Brain pericyte (primary cell): ENCODE measurements around the gene TRIM67.
"Not testable (repeated sequence)": the region's sequence is repeated elsewhere in the genome, so short reads cannot be mapped to it uniquely, and the experiment has no call there.

ENCODE experiments used
- DNase-seq: peaks from one replicate; pipeline ENCODE4 v3.0.0-alpha.2; 2012; ENCODE audit warnings: low read depth, low spot score

The TRIM67 gene

GRCh38 chr1:231158141-231158540 is 3.7 kb upstream of the TRIM67 start:
- DNase-seq, result not testable (repeated sequence)

- no peak for DNase-seq
Measured at GRCh38 chr1:231159202-231159962, 2.5 kb upstream of the TRIM67 start.

GRCh38 chr1:231159963-231160761 is 1.7 kb upstream of the TRIM67 start:
- no peak for DNase-seq

GRCh38 chr1:231160895-231161666 is 777 bp upstream of the TRIM67 start:
- DNase-seq, result no peak

GRCh38 chr1:231162297-231162969 is 575 bp downstream of the TRIM67 start:
- DNase-seq, result no peak

GRCh38 chr1:231162970-231163829 is 1.3 kb downstream of the TRIM67 start:
- no peak for DNase-seq

- no peak for DNase-seq
Measured at GRCh38 chr1:231163830-231164427, 2.1 kb downstream of the TRIM67 start.

GRCh38 chr1:231165371-231165770 is 3.5 kb downstream of the TRIM67 start:
- DNase-seq, result no peak

GRCh38 chr1:231166398-231166797 is 4.5 kb downstream of the TRIM67 start:
- no peak for DNase-seq

- DNase-seq, result no peak
Measured at GRCh38 chr1:231170875-231171274, 9.0 kb downstream of the TRIM67 start.

- DNase-seq, result no peak
Measured at GRCh38 chr1:231171623-231172197, 9.9 kb downstream of the TRIM67 start.

- DNase-seq, result no peak
Measured at GRCh38 chr1:231172411-231172810, 10.6 kb downstream of the TRIM67 start.

- DNase-seq, result no peak
Measured at GRCh38 chr1:231176421-231176820, 14.6 kb downstream of the TRIM67 start.

- no peak for DNase-seq
Measured at GRCh38 chr1:231177226-231177625, 15.4 kb downstream of the TRIM67 start.

- DNase-seq, result no peak
Measured at GRCh38 chr1:231177936-231178335, 16.1 kb downstream of the TRIM67 start.

- DNase-seq, result no peak
Measured at GRCh38 chr1:231178970-231179369, 17.1 kb downstream of the TRIM67 start.

GRCh38 chr1:231180034-231180433 is 18.2 kb downstream of the TRIM67 start:
- no peak for DNase-seq

- DNase-seq, result no peak
Measured at GRCh38 chr1:231181271-231181670, 19.4 kb downstream of the TRIM67 start.

- DNase-seq, result no peak
Measured at GRCh38 chr1:231182317-231182716, 20.5 kb downstream of the TRIM67 start.
